Fibroblast of gingiva (primary cell): ENCODE results near the gene DIABLO.
"Not testable (repeated sequence)": the region's sequence is repeated elsewhere in the genome, so short reads cannot be mapped to it uniquely, and the experiment has no call there.

Source experiments
- DNase-seq: peaks from one replicate; pipeline ENCODE4 v3.0.0-alpha.2; 2011; ENCODE audit warnings: low read depth

The DIABLO gene

GRCh38 chr12:122189626-122190475 is 36.0 kb downstream of the DIABLO start:
- DNase-seq: no peak

DNA sequence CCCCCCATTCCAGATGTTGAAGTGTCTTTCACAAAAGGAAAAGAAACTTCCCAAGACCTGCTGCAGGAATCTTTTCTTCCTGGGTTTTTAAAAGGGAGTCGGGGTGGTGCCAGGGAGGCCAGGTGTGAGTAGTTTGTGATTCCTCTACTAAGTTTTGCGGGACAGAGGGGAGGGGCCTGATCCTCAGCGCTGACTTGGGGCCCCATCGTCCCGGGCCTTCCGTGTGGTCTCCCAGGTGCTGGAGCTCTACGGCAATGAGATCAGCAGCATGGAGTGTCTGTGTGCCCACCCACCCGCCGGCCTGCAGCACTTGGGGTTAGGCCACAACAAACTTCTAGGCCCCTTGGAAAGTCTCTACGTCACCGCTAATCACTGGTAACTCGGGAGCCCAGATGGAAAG is 38.4 kb downstream of the DIABLO start:
- no peak for DNase-seq

DNA sequence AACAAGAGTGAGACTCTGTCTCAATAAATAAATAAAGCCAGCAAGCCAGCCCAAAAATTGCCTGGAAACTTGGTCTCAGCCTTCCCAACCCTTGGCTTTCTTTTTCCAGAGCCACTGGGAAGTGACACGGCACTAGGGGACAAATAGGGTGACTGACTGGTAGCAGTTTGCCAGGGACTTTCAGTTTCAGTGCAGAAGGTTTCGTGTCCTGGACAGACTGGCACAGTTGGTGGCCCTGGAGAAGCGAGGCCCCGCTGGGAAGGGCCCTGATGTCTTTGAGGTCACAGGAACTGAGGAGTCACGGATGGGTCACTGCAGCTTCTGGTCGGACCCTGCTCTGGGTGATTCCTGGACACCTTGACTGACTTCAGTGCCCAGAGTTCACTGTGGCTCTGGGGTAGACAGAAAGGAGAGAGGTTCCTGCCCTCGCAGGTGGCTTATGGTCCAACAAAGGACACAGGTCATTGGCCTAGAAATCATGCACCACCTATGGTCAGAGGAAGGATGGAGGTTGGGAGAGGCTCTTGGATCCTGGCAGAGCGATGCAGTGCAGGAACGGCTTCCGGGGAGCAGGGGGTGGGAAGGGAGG is 40.3 kb downstream of the DIABLO start:
- DNase-seq: no peak

DNA sequence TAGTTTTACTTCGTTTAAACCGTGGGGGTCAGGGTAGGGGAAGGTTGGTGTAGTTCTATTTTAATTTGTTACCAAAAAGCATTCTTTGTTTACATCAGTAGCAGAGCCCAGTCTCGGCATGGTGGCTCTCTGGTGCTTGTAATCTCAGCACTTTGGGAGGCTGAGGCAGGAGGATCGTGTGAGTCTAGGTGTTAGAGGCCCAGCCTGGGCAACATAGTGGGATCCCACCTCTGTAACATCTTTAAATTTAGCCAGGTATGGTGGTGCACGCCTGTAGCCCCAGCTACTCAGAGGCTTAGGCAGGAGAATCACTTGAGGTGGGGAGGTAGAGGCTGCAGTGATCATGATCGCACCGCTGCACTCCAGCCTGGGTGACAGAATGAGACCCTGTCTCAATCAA is 40.8 kb downstream of the DIABLO start:
- no peak for DNase-seq

GRCh38 chr12:122184517-122184916 is 41.3 kb downstream of the DIABLO start:
- DNase-seq: no peak

- no peak for DNase-seq
Measured at GRCh38 chr12:122183588-122183940, 42.3 kb downstream of the DIABLO start.

- DNase-seq: no peak
Measured at GRCh38 chr12:122182887-122183587, 42.8 kb downstream of the DIABLO start, which contains the start of gene LRRC43. Gene LRRC43 (plus strand): TSS chr12:122183123. CDS start chr12:122183145, 22 bp downstream.

DNA sequence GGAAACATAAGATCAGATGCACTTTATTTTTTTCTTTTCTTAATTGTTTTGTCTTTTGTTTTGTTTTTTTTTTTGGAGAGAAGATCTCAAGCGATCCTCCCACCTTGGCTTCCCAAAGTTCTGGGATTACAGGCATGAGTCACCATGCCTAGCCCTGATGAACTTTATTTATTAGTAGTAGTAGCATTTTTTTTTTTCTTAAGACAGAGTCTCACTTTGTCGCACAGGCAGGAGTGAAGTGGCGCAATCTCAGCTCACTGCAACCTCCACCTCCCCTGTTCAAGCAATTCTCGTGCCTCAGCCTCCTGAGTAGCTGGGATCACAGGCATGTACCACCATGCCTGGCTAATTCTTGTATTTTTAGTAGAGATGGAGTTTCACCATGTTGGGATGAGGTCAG is 49.4 kb downstream of the DIABLO start:
- not testable (repeated sequence) for DNase-seq

GRCh38 chr12:122174155-122174845 is 51.6 kb downstream of the DIABLO start, which contains the start of gene IL31:
Gene IL31 (minus strand): TSS chr12:122174221. CDS start chr12:122174172, 49 bp downstream.
- DNase-seq: no peak

DNA sequence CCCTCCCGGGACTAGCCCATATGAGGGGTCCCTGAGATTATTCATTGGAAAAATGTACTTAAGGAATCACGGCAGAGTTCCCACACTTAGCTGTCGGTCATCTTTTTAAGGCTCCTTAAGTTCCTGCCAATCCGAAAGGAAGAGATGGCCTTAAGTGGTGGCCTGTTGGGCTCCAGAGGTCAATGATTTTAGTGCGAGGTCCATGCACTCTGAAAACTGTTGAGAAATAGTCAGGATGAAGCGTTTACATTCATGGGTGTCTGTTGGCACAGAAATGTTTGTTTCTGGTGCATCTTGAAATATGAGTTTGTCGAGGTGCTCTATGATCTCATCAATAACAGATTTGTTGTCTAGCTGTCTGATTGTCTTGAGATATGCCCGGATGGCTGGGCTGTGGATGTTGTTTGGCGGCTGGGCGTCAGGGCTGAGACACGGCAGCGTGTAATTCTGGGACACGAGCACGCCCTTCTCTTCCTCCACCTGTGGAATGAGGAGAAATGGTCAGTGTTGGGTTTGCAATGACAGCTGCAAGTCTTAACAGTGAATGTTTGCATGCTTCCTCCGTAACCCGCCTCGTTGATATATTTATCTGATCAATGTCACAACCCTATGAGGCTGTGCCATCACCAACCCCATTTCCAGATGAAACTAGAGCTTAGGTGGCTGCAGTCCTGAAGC is 53.5 kb downstream of the DIABLO start:
- no peak for DNase-seq

DNA sequence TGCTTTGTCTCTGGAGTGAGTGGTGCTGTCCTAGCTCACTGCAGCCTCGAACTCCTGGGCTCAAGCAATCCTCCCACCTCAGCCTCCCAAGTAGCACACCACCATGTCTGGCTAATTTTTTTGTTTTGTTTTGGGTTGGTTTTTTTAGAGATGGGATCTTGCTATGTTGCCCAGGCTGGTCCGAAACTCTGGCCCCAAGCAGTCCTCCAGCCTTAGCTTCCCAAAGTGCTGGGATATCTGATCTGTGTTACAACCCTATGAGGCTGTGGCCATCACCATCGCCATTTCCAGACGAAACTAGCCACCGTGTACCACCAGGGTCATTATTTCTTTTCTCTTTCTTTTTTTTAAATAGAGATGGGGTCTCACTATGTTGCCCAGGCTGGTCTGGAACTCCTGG is 54.5 kb downstream of the DIABLO start:
- DNase-seq: no peak

DNA sequence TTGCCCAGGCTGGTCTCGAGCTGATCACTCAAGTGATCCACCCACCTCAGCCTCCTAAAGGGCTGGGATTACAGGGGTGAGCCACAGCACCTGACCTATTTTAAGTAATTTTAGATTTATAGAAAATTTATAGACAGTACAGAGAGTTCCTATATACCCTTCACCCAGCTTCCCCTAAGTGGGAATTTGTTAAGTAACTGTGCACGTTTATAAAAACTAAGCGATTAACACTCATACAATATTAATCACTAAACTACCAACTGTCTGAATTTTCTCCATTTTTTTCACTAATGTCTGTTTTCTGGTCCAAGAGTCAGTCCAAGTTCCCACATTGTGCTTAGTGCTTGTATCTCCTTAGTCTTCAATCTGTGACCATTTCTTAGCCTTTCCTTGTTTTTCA is 57.4 kb downstream of the DIABLO start:
- no peak for DNase-seq

GRCh38 chr12:122167356-122167925 is 58.4 kb downstream of the DIABLO start:
- no peak for DNase-seq

DNA sequence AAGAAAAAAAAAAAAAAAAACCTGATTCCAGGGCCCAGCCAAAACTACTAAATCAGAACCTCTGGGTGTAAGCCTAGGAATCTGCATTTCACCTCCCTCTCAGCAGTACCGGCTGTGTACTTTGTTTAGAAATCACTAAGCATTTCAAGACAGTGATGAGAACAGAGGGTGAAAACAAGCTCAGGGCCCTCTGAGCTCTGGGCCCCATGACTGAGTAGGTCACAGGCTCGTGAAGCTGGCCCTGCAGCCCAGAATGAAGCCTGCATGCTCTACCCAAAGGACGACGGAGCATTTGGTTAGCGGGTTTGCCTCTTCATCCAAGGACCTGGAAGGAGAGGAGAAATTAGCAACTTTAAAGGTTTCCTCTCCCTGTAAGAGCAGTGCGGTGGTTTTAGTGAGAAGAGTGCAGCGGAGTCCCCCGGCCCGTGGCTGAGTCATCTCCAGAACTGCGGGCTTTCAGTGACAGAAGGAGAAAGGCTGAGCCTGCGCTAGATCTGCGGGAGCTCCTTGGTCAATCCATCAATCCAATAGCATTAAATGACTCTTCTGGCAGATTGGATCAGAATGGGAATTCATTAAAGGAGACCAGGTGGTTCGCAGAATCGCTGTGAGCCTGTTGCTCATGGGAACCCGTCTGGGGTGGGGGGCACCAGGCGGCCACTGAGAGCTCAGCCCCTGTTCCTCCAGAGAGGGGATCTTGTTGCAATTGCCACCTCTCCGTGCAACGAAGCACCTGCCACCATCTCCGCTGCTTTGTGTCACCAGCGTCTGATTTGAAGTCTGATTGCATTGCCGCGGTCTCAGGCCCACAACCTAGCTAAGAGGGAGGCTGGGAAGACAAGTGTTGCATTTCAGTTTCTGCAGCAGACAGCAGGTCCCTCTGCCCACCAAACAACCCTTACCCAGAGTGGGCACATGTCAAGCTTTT is 59.2 kb downstream of the DIABLO start:
- no peak for DNase-seq

DNA sequence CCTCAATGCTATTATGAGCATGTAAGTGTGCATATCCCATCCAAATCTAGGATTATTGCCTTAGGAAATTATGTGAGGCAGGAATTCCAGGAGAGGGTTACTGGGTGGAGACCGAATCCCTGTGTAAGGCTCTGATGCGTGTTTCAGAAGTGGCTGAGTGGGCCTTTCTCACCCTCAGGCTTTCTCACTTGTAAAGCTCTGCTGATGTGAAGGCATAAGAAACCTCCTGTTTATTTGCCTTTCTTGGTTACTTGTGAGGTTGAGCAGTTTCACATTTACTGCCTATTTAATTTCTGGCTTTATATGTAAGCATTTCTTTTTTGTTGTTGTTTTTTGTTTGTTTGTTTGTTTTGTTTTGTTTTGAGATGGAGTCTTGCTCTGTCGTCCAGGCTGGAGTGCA is 62.9 kb downstream of the DIABLO start:
- DNase-seq: no peak

DNA sequence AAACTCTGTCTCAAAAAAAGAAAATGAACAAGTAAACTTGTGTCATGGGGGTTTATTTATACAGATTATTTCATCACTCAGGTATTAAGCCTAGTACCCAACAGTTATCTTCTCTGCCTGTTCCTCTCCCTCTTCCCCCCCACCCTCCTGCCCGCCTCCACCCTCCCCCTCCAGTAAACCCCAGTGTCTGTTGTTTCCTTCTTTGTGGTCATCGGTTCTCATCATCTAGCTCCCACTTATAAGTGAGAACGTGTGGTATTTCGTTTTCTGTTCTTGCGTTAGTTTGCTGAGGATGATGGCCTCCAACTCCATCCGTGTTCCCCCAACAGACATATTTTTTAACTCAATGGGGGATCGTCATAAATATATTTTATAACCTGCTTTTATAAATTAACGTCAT is 64.2 kb downstream of the DIABLO start:
- DNase-seq: no peak

DNA sequence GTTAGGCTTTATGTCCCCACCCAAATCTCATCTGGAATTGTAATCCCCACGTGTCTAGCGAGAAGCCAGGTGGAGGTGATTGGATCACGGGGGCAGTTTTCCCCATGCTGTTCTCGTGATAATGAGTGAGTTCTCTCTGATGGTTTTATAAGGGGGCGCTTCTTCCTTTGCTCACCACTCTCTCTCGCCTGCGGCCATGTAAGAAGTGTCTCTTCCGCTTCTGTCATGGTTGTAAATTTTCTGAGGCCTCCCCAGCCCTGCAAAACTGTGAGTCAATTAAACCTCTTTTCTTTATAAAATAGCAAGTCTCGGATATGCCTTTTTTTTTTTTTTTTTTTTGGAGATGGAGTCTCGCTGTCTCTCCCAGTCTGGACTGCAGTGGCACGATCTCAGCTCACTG is 65.1 kb downstream of the DIABLO start:
- DNase-seq: no peak

GRCh38 chr12:122159882-122160281 is 66.0 kb downstream of the DIABLO start:
- no peak for DNase-seq

- no peak for DNase-seq
Measured at GRCh38 chr12:122158700-122159285, 67.1 kb downstream of the DIABLO start.
